HepG2 (cell line): ENCODE measurements around the gene APLF. TPM values are rescaled to one million over a fixed set of nuclear protein-coding genes. Genes with fewer than 3 reads are reported as not detected.

ENCODE experiments used
- ATAC-seq: fragments of 200-7000 bp; cut with Tn5 transposase; 3 replicates; pipeline ENCODE4 v1.9.1; 2020; ENCODE audit warnings: mild to moderate bottlenecking, moderate library complexity
- BruUV-seq: library from RNA; stranded (reverse); fragments of 400-500 nt; replicated peaks from 2 replicates; lab custom pipeline; 2021; lab: Mats Ljungman, UMichigan
- CTCF ChIA-PET: fragments of 300-600 bp; formaldehyde crosslinking; extraction: SDS; loops from one replicate; lab custom pipeline; 2021; ENCODE audit warnings: low total read pairs, inconsistent platforms, low intra/inter-chr PET ratio; lab: Yijun Ruan, JAX
- POLR2A ChIA-PET: fragments of 350-600 bp; sonication (Branson Sonifier 250); formaldehyde crosslinking; loops from one replicate; lab custom pipeline; 2020; ENCODE audit warnings: antibody characterized with exemption, inconsistent platforms; lab: Yijun Ruan, JAX
- DNase-seq: peaks from one replicate; pipeline ENCODE4 v3.0.0-alpha.2; 2015; ENCODE audit warnings: low spot score
- FAIRE-seq: peaks from 3 replicates; lab custom pipeline; 2011; peaks lifted over from hg19 to GRCh38; lab: Jason Lieb, UNC
- H2AFZ ChIP-seq: one replicate; pipeline ENCODE4 v1.6.1; 2011; ENCODE audit warnings: low read length, inconsistent platforms
- H3K27ac ChIP-seq: fragments of 300-600 bp; 3 replicates; pipeline ENCODE4 v1.8.0; 2011; ENCODE audit warnings: mixed run types, mild to moderate bottlenecking, mixed read lengths, low read length, inconsistent platforms; ENCODE audit not compliant: insufficient read depth; ENCODE audit errors: extremely low read length
- H3K27me3 ChIP-seq, 2 experiments: fragments of 200-600 bp in 1 of 2; 2 replicates in 1 of 2; 3 replicates in 1 of 2; pipeline versions ENCODE4 v1.6.0 to v1.8.0; 2011; ENCODE audit warnings: low read length in 2 of 2, mild to moderate bottlenecking in 2 of 2, moderate library complexity in 2 of 2, inconsistent platforms in 1 of 2; ENCODE audit not compliant: insufficient read depth in 2 of 2, control insufficient read depth in 1 of 2
- H3K36me3 ChIP-seq, 2 experiments: fragments of 200-600 bp in 1 of 2; replicated peaks in 1 of 2; 2 replicates in 1 of 2; 3 replicates in 1 of 2; pipeline versions ENCODE4 v1.5.1 to v1.8.0; 2011; ENCODE audit warnings: low read length in 2 of 2, inconsistent platforms in 1 of 2; ENCODE audit not compliant: insufficient read depth in 2 of 2, control insufficient read depth in 1 of 2
- H3K4me1 ChIP-seq: 2 replicates; pipeline ENCODE4 v1.5.1; 2012; ENCODE audit warnings: low read length, inconsistent platforms; ENCODE audit not compliant: insufficient read depth
- H3K4me2 ChIP-seq: 2 replicates; pipeline ENCODE4 v1.6.0; 2011; ENCODE audit warnings: low read depth, low read length, inconsistent platforms
- H3K4me3 ChIP-seq, 3 experiments: fragments of 200-600 bp in 1 of 3; sonication (generic), shearing (Covaris generic) in 1 of 3; replicated peaks in 1 of 3; 2 replicates each; pipeline ENCODE4 v1.5.1; 2011 to 2016; ENCODE audit warnings: low read length in 3 of 3, inconsistent platforms in 2 of 3, low read depth in 2 of 3, mild to moderate bottlenecking in 2 of 3, control low read depth in 1 of 3, mixed read lengths in 1 of 3; ENCODE audit not compliant: insufficient read depth in 1 of 3
- H3K79me2 ChIP-seq: one replicate; pipeline ENCODE4 v1.6.1; 2011; ENCODE audit warnings: low read length, inconsistent platforms; ENCODE audit not compliant: insufficient read depth
- H3K9ac ChIP-seq: 2 replicates; pipeline ENCODE4 v1.6.0; 2011; ENCODE audit warnings: mild to moderate bottlenecking, low read depth, low read length, inconsistent platforms; ENCODE audit not compliant: insufficient read depth
- H3K9me3 ChIP-seq: 2 replicates; pipeline ENCODE4 v1.5.1; 2012; ENCODE audit warnings: mild to moderate bottlenecking, low read length
- H4K20me1 ChIP-seq: 2 replicates; pipeline ENCODE4 v1.6.0; 2011; ENCODE audit warnings: inconsistent platforms, mild to moderate bottlenecking, low read length, moderate library complexity; ENCODE audit not compliant: insufficient read depth
- CEBPG ChIP-seq: IDR thresholded peaks from 2 replicates; pipeline ENCODE4 v1.6.1; 2016
- DMAP1 ChIP-seq: IDR thresholded peaks from 2 replicates; pipeline ENCODE4 v1.6.1; 2016
- MXD3 ChIP-seq: IDR thresholded peaks from 2 replicates; pipeline ENCODE4 v1.6.1; 2016; ENCODE audit warnings: mild to moderate bottlenecking, missing biosample characterization, missing genetic modification reagents
- MYC ChIP-seq: sonication (generic); formaldehyde crosslinking; IDR thresholded peaks from 2 replicates; pipeline ENCODE4 v1.9.0; 2021; ENCODE audit warnings: missing genetic modification reagents, borderline replicate concordance
- RFX3 ChIP-seq: IDR thresholded peaks from 2 replicates; pipeline ENCODE4 v1.6.1; 2016; ENCODE audit warnings: missing biosample characterization, missing genetic modification reagents
- SIX4 ChIP-seq: sonication (generic); formaldehyde crosslinking; IDR thresholded peaks from 2 replicates; pipeline ENCODE4 v1.4.0; 2020; ENCODE audit warnings: missing genetic modification reagents
- TRIM24 ChIP-seq: sonication (generic); formaldehyde crosslinking; IDR thresholded peaks from 2 replicates; pipeline ENCODE4 v1.8.0; 2022; ENCODE audit warnings: mild to moderate bottlenecking, missing genetic modification reagents
- ZBTB42 ChIP-seq: sonication (generic); formaldehyde crosslinking; IDR thresholded peaks from 2 replicates; pipeline ENCODE4 v1.5.0; 2020; ENCODE audit warnings: mild to moderate bottlenecking, missing genetic modification reagents
- ZNF274 ChIP-seq: sonication (generic); formaldehyde crosslinking; IDR thresholded peaks from 2 replicates; pipeline ENCODE4 v1.5.1; 2020; ENCODE audit warnings: mild to moderate bottlenecking, missing genetic modification reagents
- ZNF562 ChIP-seq: sonication (generic); formaldehyde crosslinking; IDR thresholded peaks from 2 replicates; pipeline ENCODE4 v1.8.0; 2022; ENCODE audit warnings: missing genetic modification reagents, borderline replicate concordance
- WGBS: methylation state at CpG from one replicate; pipeline ENCODE4 v1.1.6; 2017; ENCODE audit warnings: low lambda C conversion rate; 5-methylcytosine and 5-hydroxymethylcytosine counted together
- in situ Hi-C: cut with HindIII; loops from 2 replicates; pipeline ENCODE4 v1.10.0; 2017; ENCODE audit warnings: low pct_unique_long_range_greater_than_20kb; ENCODE audit not compliant: extremely low pct_ligation_motif_present
- intact Hi-C: fragments of 100-400 bp; cut with micrococcal nuclease; formaldehyde crosslinking; loops from one replicate; pipeline ENCODE4 v1.10.0; 2022; ENCODE audit not compliant: unreplicated experiment
- polyA plus RNA-seq, 8 experiments: library from polyadenylated mRNA; depleted of rRNA in 3 of 8; stranded (reverse) in 7 of 8; unstranded in 1 of 8; fragments of >200 nt; fragmentation: Illumina TruSeq in 4 of 8; extraction: Trizol in 4 of 8; gene quantifications; 2 replicates each; pipeline versions ENCODE4 v1.2.1 to v1.2.3, GENCODE V29; 2011 to 2016; ENCODE audit warnings: low read depth in 4 of 8, missing spikeins in 1 of 8, mixed read lengths in 1 of 8; ENCODE audit not compliant: insufficient read depth in 1 of 8
- total RNA-seq, 5 experiments: library from RNA; depleted of rRNA; stranded (reverse); fragments of >200 nt; fragmentation: Illumina TruSeq; extraction: Trizol; gene quantifications; 2 replicates each; pipeline ENCODE4 v1.2.3, GENCODE V29; 2016; ENCODE audit warnings: low read depth in 1 of 5
- TF ChIP-seq, protein P1 (sequence below): sonication (generic); formaldehyde crosslinking; IDR thresholded peaks from 2 replicates; pipeline ENCODE4 v1.8.0; 2022; ENCODE audit warnings: mild to moderate bottlenecking, missing genetic modification reagents, moderate library complexity

Gene APLF
- total and polyA plus RNA-seq, 2 of the 13 experiments (the other 11 are each of a cell fraction or from before 2014, with no cell fraction given): 0.45 to 2.2 TPM

DNA sequence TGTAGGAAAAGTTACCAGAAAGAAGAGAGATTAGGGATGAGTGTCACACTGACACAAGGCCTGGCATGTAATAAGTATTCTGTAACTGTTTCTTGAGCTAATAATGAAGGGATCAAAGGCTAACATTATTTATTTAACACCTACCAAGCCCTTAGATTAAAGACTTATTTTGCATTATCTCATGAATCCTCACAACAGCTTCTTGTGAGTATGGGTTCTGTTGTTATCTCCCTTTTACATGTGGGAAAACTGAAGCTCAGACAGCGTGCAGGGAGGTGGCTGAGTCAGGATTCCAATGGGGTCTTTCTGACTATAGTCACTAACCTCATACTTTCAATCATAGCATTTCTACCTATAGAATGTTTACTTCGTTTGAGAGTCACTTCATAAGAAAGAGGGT, 97.0 kb downstream of the APLF start:
- H3K4me3 ChIP-seq: no peak overlapping the region
- H3K36me3 ChIP-seq: no peaks in the 10 kb centered on the region
- ChIA-PET CTCF (no interaction called here), POLR2A (no interaction called here)
- H4K20me1 ChIP-seq: no peaks in the 10 kb centered on the region
- no peaks in the 10 kb centered on the region for H3K79me2 ChIP-seq
- TF ChIP-seq ZBTB42 (CRISPR knock-in tag): no peak
- no peak for TF ChIP-seq RFX3 (CRISPR knock-in tag)
- no peak for TF ChIP-seq ZNF274 (CRISPR knock-in tag)
- TF ChIP-seq CEBPG: no peak
- TF ChIP-seq, protein P1, sequence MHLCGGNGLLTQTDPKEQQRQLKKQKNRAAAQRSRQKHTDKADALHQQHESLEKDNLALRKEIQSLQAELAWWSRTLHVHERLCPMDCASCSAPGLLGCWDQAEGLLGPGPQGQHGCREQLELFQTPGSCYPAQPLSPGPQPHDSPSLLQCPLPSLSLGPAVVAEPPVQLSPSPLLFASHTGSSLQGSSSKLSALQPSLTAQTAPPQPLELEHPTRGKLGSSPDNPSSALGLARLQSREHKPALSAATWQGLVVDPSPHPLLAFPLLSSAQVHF (CRISPR knock-in tag): no peak
- TF ChIP-seq ZNF562 (CRISPR knock-in tag): no peak
- TF ChIP-seq SIX4 (CRISPR knock-in tag): no peak
- no peak for TF ChIP-seq TRIM24 (CRISPR knock-in tag)
- TF ChIP-seq MXD3 (CRISPR knock-in tag): no peak
- no peak for TF ChIP-seq MYC (CRISPR knock-in tag)
- TF ChIP-seq DMAP1: no peak
- H3K9me3 ChIP-seq: no peaks in the 10 kb centered on the region
- no peak overlapping the region for H3K9ac ChIP-seq
- no peak overlapping the region for H3K27ac ChIP-seq
- 27% methylated on average over 2 of the region's 2 CpGs for WGBS
- in situ Hi-C loops (no loop called here), intact Hi-C loops (no loop called here)
- DNase-seq (no peak), ATAC-seq (no peak), FAIRE-seq (no peak)
- H3K27me3 ChIP-seq: no peaks in the 10 kb centered on the region
- no peak overlapping the region for H3K4me2 ChIP-seq
- H2AFZ ChIP-seq: no peak overlapping the region
- H3K4me1 ChIP-seq: peaks cover 18% of the 10 kb centered on the region
- BruUV-seq: no TSS peak
